ENCODE results near the gene GRIK3.

GRCh38 chr1:36948606-36949005 lies 85.7 kb downstream of the GRIK3 start:
- TF ChIP-seq CTCF (IDR thresholded peaks at IDR 0.05; ENCODE audit: low read depth, low read length, poor library complexity, severe bottlenecking), result no peak
- no peak for TF ChIP-seq EZH2phosphoT487 (IDR thresholded peaks at IDR 0.05; ENCODE audit: borderline replicate concordance, low read length)

Data from DOHH2 (cell line).